Measurements from ENCODE around the gene TUB. TPM values are rescaled to one million over a fixed set of nuclear protein-coding genes. Genes with fewer than 3 reads are reported as not detected.

The TUB gene
- polyA plus RNA-seq, 4 donors, result 22.2 to 24.6 (median 23.5) TPM

- DNase-seq (ENCODE audit: low read depth in 4 of 4, low spot score in 3 of 4), result no peak
These were observed 22.0 kb downstream of the TUB start for GRCh38 chr11:8102965-8103364.

GRCh38 chr11:8103909-8104308, 22.9 kb downstream of the TUB start:
- DNase-seq (ENCODE audit: low read depth in 4 of 4, low spot score in 3 of 4), result no peak

- no peak for DNase-seq (ENCODE audit: low read depth in 4 of 4, low spot score in 3 of 4)
These were observed 24.1 kb downstream of the TUB start for GRCh38 chr11:8105133-8105532.

GRCh38 chr11:8105666-8106065, 24.7 kb downstream of the TUB start:
- no peak for DNase-seq (ENCODE audit: low read depth in 4 of 4, low spot score in 3 of 4)

- DNase-seq (ENCODE audit: low read depth in 4 of 4, low spot score in 3 of 4), result no peak
These were observed 25.7 kb downstream of the TUB start for GRCh38 chr11:8106679-8107078.

- DNase-seq (ENCODE audit: low read depth in 4 of 4, low spot score in 3 of 4), result no peak
These were observed 26.6 kb downstream of the TUB start for GRCh38 chr11:8107642-8108041.

GRCh38 chr11:8108421-8108820, 27.4 kb downstream of the TUB start:
- no peak for DNase-seq (ENCODE audit: low read depth in 4 of 4, low spot score in 3 of 4)

GRCh38 chr11:8109675-8110074, 28.7 kb downstream of the TUB start:
- no peak for DNase-seq (ENCODE audit: low read depth in 4 of 4, low spot score in 3 of 4)

- no peak for DNase-seq (ENCODE audit: low read depth in 4 of 4, low spot score in 3 of 4)
These were observed 29.4 kb downstream of the TUB start for GRCh38 chr11:8110396-8110795.

GRCh38 chr11:8111636-8112035, 30.6 kb downstream of the TUB start:
- no peak for DNase-seq (ENCODE audit: low read depth in 4 of 4, low spot score in 3 of 4)

- no peak for DNase-seq (ENCODE audit: low read depth in 4 of 4, low spot score in 3 of 4)
These were observed 41.3 kb downstream of the TUB start for GRCh38 chr11:8122173-8122764.

- DNase-seq (ENCODE audit: low read depth in 4 of 4, low spot score in 3 of 4), result no peak
These were observed 45.8 kb downstream of the TUB start for GRCh38 chr11:8126649-8127289.

- no peak for DNase-seq (ENCODE audit: low read depth in 4 of 4, low spot score in 3 of 4)
These were observed 46.4 kb downstream of the TUB start for GRCh38 chr11:8127447-8127846.

- no peak for DNase-seq (ENCODE audit: low read depth in 4 of 4, low spot score in 3 of 4)
These were observed 57.5 kb downstream of the TUB start for GRCh38 chr11:8138526-8138925.

- DNase-seq (ENCODE audit: low read depth in 4 of 4, low spot score in 3 of 4), result no peak
These were observed 68.7 kb downstream of the TUB start for GRCh38 chr11:8149726-8150125.

Other genes with a start within 250 kb of the TUB start
- under 1 TPM in 1 of 4 donors, not detected in 3; 0.03 TPM for gene OR10A6, start 149.9 kb upstream of the TUB start, polyA plus RNA-seq (ENCODE audit: insufficient read length in 4 of 4)
- under 1 TPM in 1 of 4 donors, not detected in 3; 0.04 TPM for gene OR10A3, start 139.5 kb upstream of the TUB start, polyA plus RNA-seq (ENCODE audit: insufficient read length in 4 of 4)
- under 1 TPM in 1 of 4 donors, not detected in 3; 0.13 TPM for gene NLRP10, start 115.8 kb upstream of the TUB start, polyA plus RNA-seq (ENCODE audit: insufficient read length in 4 of 4)
- 100 to 1,000 TPM; 314 to 357 (median 332) TPM for gene EIF3F, start 93.9 kb upstream of the TUB start, polyA plus RNA-seq (ENCODE audit: insufficient read length in 4 of 4)
- gene RIC3, start 87.8 kb downstream of the TUB start, polyA plus RNA-seq (ENCODE audit: insufficient read length in 4 of 4), result 10 to 100 TPM; 10.7 to 18.7 (median 13.3) TPM
- under 1 TPM; 0.19 to 0.78 (median 0.59) TPM for gene LMO1, start 182.7 kb downstream of the TUB start, polyA plus RNA-seq (ENCODE audit: insufficient read length in 4 of 4)